NCI-H1417 (cell line): ENCODE measurements around the gene MVK.
A peak's percentile ranks its signal among the peaks of the same experiment; 100 is the strongest.
"Not testable (repeated sequence)": the region's sequence is repeated elsewhere in the genome, so short reads cannot be mapped to it uniquely, and the experiment has no call there.

Experiments
- DNase-seq, 3 experiments: peaks; one replicate each; lab custom pipeline; 2025; lab: John Stamatoyannopoulos, UW

Gene MVK

GRCh38 chr12:109591041-109591440 lies 17.4 kb downstream of the MVK start:
- no peak for DNase-seq

- no peak for DNase-seq
These were observed 18.8 kb downstream of the MVK start for GRCh38 chr12:109592195-109592904.

GRCh38 chr12:109592905-109593272 lies 19.3 kb downstream of the MVK start:
- DNase-seq: peak in 1 of 3 experiments; percentile 65

- no peak for DNase-seq
These were observed 21.1 kb downstream of the MVK start for GRCh38 chr12:109594556-109595317.

- no peak for DNase-seq
These were observed 21.8 kb downstream of the MVK start for GRCh38 chr12:109595321-109595902.

- no peak for DNase-seq
These were observed 23.0 kb downstream of the MVK start for GRCh38 chr12:109596418-109597244.

- DNase-seq: no peak
These were observed 23.8 kb downstream of the MVK start for GRCh38 chr12:109597414-109597794.

GRCh38 chr12:109597795-109598427 lies 24.3 kb downstream of the MVK start:
- DNase-seq: peak; percentile 83 to 91 (median 89)

GRCh38 chr12:109598428-109598854 lies 24.8 kb downstream of the MVK start:
- DNase-seq: no peak

GRCh38 chr12:109599087-109599486 lies 25.5 kb downstream of the MVK start:
- DNase-seq: no peak

GRCh38 chr12:109600481-109600880 lies 26.9 kb downstream of the MVK start:
- peak in 2 of 3 experiments; percentile 37 to 51 for DNase-seq

GRCh38 chr12:109600995-109601394 lies 27.4 kb downstream of the MVK start:
- no peak for DNase-seq

GRCh38 chr12:109601557-109601956 lies 28.0 kb downstream of the MVK start:
- DNase-seq: no peak

GRCh38 chr12:109602132-109602531 lies 28.5 kb downstream of the MVK start:
- DNase-seq: not testable (repeated sequence)

- no peak for DNase-seq
These were observed 30.6 kb downstream of the MVK start for GRCh38 chr12:109604132-109604585.

- DNase-seq: peak in 1 of 3 experiments; percentile 39
These were observed 31.4 kb downstream of the MVK start for GRCh38 chr12:109605016-109605415.

GRCh38 chr12:109605599-109606228 lies 32.1 kb downstream of the MVK start:
- no peak for DNase-seq

- peak in 2 of 3 experiments; percentile 22 to 62 for DNase-seq
These were observed 32.9 kb downstream of the MVK start for GRCh38 chr12:109606320-109607028.

- no peak for DNase-seq
These were observed 34.0 kb downstream of the MVK start for GRCh38 chr12:109607618-109608017.

- no peak for DNase-seq
These were observed 34.7 kb downstream of the MVK start for GRCh38 chr12:109608270-109608669.
